Activated B cell treated with CpG ODN at 0.5 μM for 24 hours (primary cell): ENCODE results near the gene UGT2B15. TPM values are rescaled to one million over a fixed set of nuclear protein-coding genes. Genes with fewer than 3 reads are reported as not detected.

Source experiments
- ATAC-seq: fragments of 200-7000 bp; cut with Tn5 transposase; one replicate; pipeline ENCODE4 v1.10.0; 2021; ENCODE audit warnings: low read depth, mild to moderate bottlenecking, moderate library complexity
- CTCF ChIA-PET: fragments of 350-600 bp; sonication (Branson Sonifier 250); formaldehyde crosslinking; loops from one replicate; lab custom pipeline; 2021; ENCODE audit warnings: antibody characterized with exemption; lab: Charles Lee
- POLR2A ChIA-PET: fragments of 350-600 bp; sonication (Branson Sonifier 250); formaldehyde crosslinking; loops from one replicate; lab custom pipeline; 2021; ENCODE audit warnings: antibody characterized with exemption; lab: Charles Lee
- DNase-seq: peaks from one replicate; pipeline ENCODE4 v3.0.0; 2022
- H3K27ac Mint-ChIP-seq: one replicate; pipeline ENCODE4 v1.8.0; 2020; ENCODE audit warnings: mixed read lengths
- H3K27me3 Mint-ChIP-seq: one replicate; pipeline ENCODE4 v1.8.0; 2021; ENCODE audit warnings: mixed read lengths
- H3K36me3 Mint-ChIP-seq: one replicate; pipeline ENCODE4 v1.8.0; 2021; ENCODE audit warnings: low read depth, mixed read lengths
- H3K4me1 Mint-ChIP-seq: one replicate; pipeline ENCODE4 v1.8.0; 2021; ENCODE audit warnings: mixed read lengths
- H3K4me3 Mint-ChIP-seq: one replicate; pipeline ENCODE4 v1.8.0; 2020; ENCODE audit warnings: mild to moderate bottlenecking, mixed read lengths
- H3K9me3 Mint-ChIP-seq: one replicate; pipeline ENCODE4 v1.8.0; 2020; ENCODE audit warnings: mixed read lengths
- intact Hi-C: fragments of 100-400 bp; cut with micrococcal nuclease; formaldehyde crosslinking; loops from one replicate; pipeline ENCODE4 v1.15.1; 2024
- total RNA-seq: library from RNA; stranded (reverse); gene quantifications from 2 replicates; pipeline ENCODE4 v1.2.3, GENCODE V29; 2022
- TF ChIP-seq, protein P1 (sequence below): fragments of 200-600 bp; IDR thresholded peaks from one replicate; pipeline ENCODE4 v1.8.0; 2022; ENCODE audit warnings: antibody characterized with exemption, mild to moderate bottlenecking

UGT2B15 gene
- total RNA-seq, 1 donor from 2014 or later = 0.44 TPM

GRCh38 chr4:68613752-68614151, 56.7 kb downstream of the UGT2B15 start:
- DNase-seq = no peak
- H3K36me3 Mint-ChIP-seq = no peaks in the 10 kb centered on the region
- H3K27me3 Mint-ChIP-seq = no peaks in the 10 kb centered on the region
- no peaks in the 10 kb centered on the region for H3K4me1 Mint-ChIP-seq
- no peak for ATAC-seq
- no peaks in the 10 kb centered on the region for H3K9me3 Mint-ChIP-seq
- no peak overlapping the region for H3K27ac Mint-ChIP-seq
- TF ChIP-seq, protein P1, sequence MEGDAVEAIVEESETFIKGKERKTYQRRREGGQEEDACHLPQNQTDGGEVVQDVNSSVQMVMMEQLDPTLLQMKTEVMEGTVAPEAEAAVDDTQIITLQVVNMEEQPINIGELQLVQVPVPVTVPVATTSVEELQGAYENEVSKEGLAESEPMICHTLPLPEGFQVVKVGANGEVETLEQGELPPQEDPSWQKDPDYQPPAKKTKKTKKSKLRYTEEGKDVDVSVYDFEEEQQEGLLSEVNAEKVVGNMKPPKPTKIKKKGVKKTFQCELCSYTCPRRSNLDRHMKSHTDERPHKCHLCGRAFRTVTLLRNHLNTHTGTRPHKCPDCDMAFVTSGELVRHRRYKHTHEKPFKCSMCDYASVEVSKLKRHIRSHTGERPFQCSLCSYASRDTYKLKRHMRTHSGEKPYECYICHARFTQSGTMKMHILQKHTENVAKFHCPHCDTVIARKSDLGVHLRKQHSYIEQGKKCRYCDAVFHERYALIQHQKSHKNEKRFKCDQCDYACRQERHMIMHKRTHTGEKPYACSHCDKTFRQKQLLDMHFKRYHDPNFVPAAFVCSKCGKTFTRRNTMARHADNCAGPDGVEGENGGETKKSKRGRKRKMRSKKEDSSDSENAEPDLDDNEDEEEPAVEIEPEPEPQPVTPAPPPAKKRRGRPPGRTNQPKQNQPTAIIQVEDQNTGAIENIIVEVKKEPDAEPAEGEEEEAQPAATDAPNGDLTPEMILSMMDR = no peak
- intact Hi-C loops = no loop called here
- ChIA-PET CTCF (no interaction called here), POLR2A (no interaction called here)
- H3K4me3 Mint-ChIP-seq = no peak overlapping the region

GRCh38 chr4:68606240-68606639, 64.2 kb downstream of the UGT2B15 start:
- Mint-ChIP-seq H3K27ac (no peak overlapping the region), H3K4me1 (no peaks in the 10 kb centered on the region), H3K27me3 (no peaks in the 10 kb centered on the region), H3K4me3 (no peak overlapping the region), H3K36me3 (no peaks in the 10 kb centered on the region), H3K9me3 (no peaks in the 10 kb centered on the region)
- intact Hi-C loops = no loop called here
- TF ChIP-seq, protein P1 = no peak
- DNase-seq (no peak), ATAC-seq (no peak)
- CTCF ChIA-PET = no interaction called here
- POLR2A ChIA-PET = no interaction called here

DNA sequence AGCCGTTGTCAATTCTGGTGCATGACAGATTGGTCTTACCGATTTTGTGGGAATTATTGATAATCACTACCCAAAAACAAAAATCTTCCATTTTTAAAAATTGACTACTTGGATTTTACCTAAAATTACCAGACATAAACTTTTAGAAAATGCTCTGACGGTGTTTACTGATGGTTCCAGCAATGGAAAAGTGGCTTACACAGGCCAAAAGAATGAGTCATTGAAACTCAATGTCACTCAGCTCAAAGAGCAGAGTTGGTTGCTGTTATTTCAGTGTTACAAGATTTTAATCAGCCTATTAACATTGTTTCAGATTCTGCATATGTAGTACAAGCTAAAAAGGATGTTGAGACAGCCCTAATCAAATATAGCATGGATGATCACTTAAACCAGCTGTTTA, 71.3 kb downstream of the UGT2B15 start:
- H3K4me3 Mint-ChIP-seq = no peak overlapping the region
- CTCF ChIA-PET = no interaction called here
- no peaks in the 10 kb centered on the region for H3K4me1 Mint-ChIP-seq
- no peak overlapping the region for H3K27ac Mint-ChIP-seq
- TF ChIP-seq, protein P1 = no peak
- no peaks in the 10 kb centered on the region for H3K36me3 Mint-ChIP-seq
- DNase-seq (no peak), ATAC-seq (no peak)
- POLR2A ChIA-PET = no interaction called here
- H3K9me3 Mint-ChIP-seq = no peaks in the 10 kb centered on the region
- intact Hi-C loops = no loop called here
- no peaks in the 10 kb centered on the region for H3K27me3 Mint-ChIP-seq

DNA sequence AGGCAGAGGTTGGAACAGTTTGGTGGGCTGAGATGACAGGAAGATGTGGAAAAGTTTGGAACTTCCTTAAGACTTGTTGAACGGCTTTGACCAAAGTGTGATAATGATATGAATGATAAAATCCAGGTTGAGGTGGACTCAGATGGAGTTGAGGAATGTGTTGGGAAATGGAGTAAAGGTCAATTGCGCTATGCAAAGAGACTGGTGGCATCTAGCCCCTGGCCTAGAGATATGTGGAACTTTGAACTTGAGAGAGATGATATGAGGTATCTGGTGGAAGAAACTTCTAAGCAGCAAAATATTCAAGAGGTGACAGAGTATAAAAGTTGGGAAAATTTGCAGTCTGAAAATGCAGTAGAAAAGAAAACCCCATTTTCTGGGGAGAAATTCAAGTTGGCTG, 73.0 kb downstream of the UGT2B15 start:
- TF ChIP-seq, protein P1 = no peak
- no peaks in the 10 kb centered on the region for H3K4me1 Mint-ChIP-seq
- CTCF ChIA-PET = no interaction called here

More for the DNA sequence above, 73.0 kb downstream of the UGT2B15 start:
- H3K36me3 Mint-ChIP-seq = no peaks in the 10 kb centered on the region
- no peaks in the 10 kb centered on the region for H3K27me3 Mint-ChIP-seq
- POLR2A ChIA-PET = no interaction called here
- intact Hi-C loops = no loop called here
- no peak overlapping the region for H3K27ac Mint-ChIP-seq
- H3K4me3 Mint-ChIP-seq = no peak overlapping the region
- H3K9me3 Mint-ChIP-seq = no peaks in the 10 kb centered on the region
- ATAC-seq = no peak
- no peak for DNase-seq

Other genes with a start within 250 kb of the UGT2B15 start
- gene TMPRSS11E, start 223.2 kb downstream of the UGT2B15 start, total RNA-seq = not detected in 2 replicates
- gene UGT2B17, start 94.3 kb downstream of the UGT2B15 start, total RNA-seq = 2.5 and 2.8 TPM in 2 replicates
- not detected in 2 replicates for gene UGT2B10, start 145.3 kb upstream of the UGT2B15 start, total RNA-seq